Middle frontal gyrus (tissue), 1 donor: ENCODE results near the gene AADACL4.
"Not testable (repeated sequence)": the region's sequence is repeated elsewhere in the genome, so short reads cannot be mapped to it uniquely, and the experiment has no call there.

ENCODE experiments used
- DNase-seq: peaks from one replicate; pipeline ENCODE4 v3.0.0-alpha.2; 2015; ENCODE audit warnings: low spot score; ENCODE audit errors: extremely low spot score

AADACL4 gene

DNA sequence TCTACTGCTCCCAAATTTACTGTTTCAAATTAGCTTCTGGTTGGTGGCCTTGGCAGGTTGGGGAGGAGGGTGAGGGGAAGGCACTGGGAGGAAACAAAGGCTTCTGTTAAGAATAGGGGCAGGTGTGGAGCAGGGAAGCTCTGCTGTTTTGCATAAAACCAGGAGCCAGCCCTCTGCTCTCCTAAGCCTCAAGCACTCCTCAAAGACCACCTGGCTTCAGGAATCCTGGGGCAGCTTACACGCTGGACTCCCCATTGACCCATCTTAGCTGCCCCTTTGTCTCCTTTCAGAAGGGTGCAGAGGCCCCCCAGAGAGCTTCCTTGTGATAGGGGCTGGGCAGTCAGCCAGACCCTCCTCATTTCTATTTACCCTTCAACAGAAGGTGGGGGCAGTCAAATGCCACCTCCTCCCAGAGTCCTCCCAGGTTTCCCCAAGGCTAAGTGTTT, 14.4 kb upstream of the AADACL4 start:
- DNase-seq: no peak

GRCh38 chr1:12629985-12630760, 13.7 kb upstream of the AADACL4 start:
- DNase-seq: no peak

DNA sequence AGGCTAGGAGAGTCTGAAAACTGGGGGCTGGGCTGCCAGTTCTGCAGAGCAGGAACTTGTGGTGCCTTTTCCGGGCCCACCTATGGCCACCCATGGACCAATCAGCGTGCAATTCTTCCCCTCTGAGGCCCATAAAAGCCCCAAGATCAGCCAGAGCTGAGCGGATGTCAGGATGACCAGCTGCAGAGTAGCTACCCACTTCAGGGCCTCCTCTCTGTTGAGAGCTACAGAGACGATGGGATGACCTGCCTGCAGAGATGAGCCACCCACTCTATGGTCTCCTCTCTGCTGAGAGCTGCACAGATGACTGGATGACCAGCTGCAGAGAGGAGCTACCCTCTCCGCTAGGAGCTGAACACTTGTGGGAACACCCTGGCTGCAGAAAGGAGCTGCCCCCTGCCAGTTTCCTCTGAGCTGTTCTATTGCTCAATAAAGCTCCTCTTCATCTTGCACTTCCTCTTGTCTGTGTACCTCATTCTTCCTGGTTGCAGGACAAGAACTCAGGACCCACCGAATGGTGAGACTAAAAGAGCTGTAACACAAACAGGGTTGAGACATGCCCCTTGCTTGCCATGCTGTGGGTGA, 12.8 kb upstream of the AADACL4 start:
- DNase-seq: no peak

- no peak for DNase-seq
Observed at GRCh38 chr1:12631571-12631970, 12.3 kb upstream of the AADACL4 start.

- no peak for DNase-seq
Observed at GRCh38 chr1:12634156-12634555, 9.7 kb upstream of the AADACL4 start.

GRCh38 chr1:12634696-12635202, 9.1 kb upstream of the AADACL4 start:
- DNase-seq: no peak

GRCh38 chr1:12636098-12636950, 7.6 kb upstream of the AADACL4 start:
- DNase-seq: no peak

DNA sequence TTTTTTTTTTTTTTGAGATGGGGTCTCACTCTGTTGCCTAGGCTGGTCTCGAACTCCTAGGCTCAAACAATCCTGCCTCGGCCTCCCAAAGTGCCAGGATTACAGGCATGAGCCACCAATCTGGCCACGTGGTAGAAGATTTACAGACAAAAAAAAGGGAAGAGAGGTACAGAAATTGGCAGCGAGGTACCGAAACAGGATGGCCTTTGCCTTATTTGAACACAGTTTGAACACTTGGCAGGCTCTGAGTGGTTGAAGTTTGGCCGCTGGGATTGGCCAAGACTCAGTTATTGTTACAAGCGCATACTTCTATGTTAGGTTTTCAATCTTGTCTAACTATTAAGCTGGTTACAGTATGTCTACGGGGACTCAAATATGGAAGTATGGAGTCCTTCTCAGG, 6.2 kb upstream of the AADACL4 start:
- no peak for DNase-seq

DNA sequence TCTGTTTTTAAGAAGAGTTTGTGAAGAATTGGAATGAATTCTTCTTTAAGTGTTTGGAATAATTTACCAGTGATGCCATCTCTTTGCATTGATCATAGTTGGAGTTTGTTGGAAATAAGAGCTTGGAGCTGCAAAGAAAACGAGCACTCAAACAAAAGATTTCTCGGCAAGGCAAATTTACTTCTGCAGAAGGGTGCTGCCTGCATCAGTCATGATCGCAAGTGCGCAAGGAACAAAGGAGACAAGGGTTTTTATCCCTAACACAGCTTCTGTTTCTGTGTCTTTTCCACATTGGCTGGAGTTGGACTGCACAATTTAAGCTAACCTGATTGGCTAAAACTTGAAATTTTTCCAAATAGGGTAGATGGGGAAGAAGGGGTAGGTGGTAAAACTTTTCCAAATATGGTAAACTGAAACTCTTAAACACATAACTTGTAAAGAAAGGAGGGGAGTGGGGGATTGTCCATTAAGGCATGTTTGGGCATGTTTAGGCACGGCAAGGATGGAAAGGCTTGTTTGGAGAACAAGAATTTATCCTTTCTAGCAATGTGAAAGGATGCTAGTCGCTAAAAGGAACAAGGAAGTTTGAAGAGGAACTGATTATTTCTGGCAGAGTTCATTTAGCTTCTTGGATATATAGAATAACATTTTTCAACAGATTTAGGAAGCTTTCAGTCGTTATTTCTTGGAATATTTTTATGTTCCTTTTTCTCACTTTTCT, 3.5 kb upstream of the AADACL4 start:
- DNase-seq: no peak

DNA sequence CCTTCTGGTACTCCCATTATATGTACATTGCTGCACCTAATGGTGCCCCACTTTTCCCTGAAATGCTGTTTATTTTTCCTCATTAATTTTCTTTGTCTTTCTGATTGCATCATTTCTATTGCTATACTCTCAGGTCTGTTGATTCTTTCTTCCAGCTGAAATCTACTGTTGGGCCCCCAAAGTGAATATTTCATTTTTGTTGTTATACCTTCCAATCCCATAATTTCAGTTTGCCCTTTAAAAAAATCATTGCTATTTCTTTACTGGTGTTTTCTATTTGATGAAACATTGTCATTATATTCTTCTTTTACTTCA, 3.0 kb upstream of the AADACL4 start:
- no peak for DNase-seq

- DNase-seq: no peak
Observed at GRCh38 chr1:12643079-12643478, 806 bp upstream of the AADACL4 start.

- DNase-seq: no peak
Observed at GRCh38 chr1:12644237-12644636, 352 bp downstream of the AADACL4 start.

GRCh38 chr1:12644829-12645228, 944 bp downstream of the AADACL4 start:
- DNase-seq: no peak

DNA sequence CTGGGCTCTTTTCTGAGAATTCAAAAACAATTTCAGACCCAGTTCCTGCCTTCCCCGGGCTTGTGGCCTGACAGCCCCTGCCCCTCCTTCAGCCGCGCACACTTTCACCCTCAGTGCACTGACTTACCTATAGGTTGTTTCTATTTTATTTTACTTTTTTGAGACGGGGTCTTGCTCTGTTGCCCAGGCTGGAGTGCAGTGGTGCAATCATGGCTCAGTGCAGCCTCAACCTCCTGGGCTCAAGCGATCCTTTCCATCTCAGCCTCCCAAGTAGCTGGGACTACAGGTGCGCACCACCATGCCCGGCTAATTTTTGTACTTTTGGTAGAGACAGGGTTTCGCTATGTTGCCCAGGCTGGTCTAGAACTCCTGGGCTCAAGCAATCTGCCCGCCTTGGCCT, 1.5 kb downstream of the AADACL4 start:
- not testable (repeated sequence) for DNase-seq

DNA sequence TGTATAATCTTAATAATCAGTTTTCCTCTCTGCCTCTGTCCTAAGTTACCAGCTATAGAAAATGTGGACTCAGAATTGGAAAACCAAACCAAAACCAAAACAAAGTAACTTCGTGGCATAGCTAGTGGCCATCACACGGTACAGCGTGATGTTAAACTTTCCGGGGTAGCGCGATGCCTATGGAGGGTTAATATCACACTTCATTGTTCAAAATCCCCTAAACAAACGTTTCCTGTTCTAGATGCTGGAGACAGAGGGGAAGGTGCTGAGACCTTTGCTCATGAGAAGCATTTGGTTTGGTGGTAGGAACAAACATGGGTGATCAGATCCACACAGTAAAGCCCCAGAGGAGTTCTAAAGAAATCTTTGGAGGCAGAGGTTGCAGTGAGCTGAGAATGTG, 4.9 kb downstream of the AADACL4 start:
- DNase-seq: no peak

DNA sequence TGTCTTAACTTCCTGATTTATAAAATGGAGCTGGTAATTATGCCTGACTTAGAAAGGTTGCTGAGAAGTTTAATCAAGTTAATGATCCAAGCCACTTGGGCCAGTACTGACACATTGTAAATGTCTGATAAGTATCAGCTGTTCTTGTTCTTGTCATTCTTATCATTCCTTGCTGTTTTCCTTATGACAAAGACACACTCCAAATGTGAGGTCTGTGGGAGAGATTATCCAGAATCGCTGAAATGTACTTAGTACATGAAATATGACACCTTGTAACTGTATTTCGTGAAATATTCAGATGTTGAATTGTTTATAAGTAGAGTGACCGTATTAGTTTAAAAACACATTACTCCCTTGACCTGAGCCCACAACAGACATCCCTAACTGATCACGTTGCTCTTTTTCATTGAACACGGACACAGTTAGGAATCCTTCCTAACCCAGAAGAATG, 6.1 kb downstream of the AADACL4 start:
- DNase-seq: no peak

- no peak for DNase-seq
Observed at GRCh38 chr1:12654004-12654567, 10.2 kb downstream of the AADACL4 start.

GRCh38 chr1:12654657-12655056, 10.8 kb downstream of the AADACL4 start:
- DNase-seq: no peak

- DNase-seq: no peak
Observed at GRCh38 chr1:12656575-12656974, 12.7 kb downstream of the AADACL4 start.

- no peak for DNase-seq
Observed at GRCh38 chr1:12657060-12657884, 13.4 kb downstream of the AADACL4 start.
